Measurements from ENCODE around the gene CACTIN. TPM values are rescaled to one million over a fixed set of nuclear protein-coding genes. Genes with fewer than 3 reads are reported as not detected.

CACTIN gene
- total RNA-seq, 1 experiment from 2014 or later = 36.3 TPM

- ChIA-PET CTCF (interaction anchor here (0.5 kb wide), 1 partner anchor 575 kb away, joined by 4 read pairs; no protein-coding TSS in a partner anchor), POLR2A (ENCODE audit: low non-redundant PET) (interaction anchor here (0.6 kb wide), 2 partner anchors 9 to 46 kb away, joined by 6 to 8 read pairs; no protein-coding TSS in a partner anchor)
- Histone ChIP-seq H3K27ac (ENCODE audit: low read depth, low read length, poor library complexity, severe bottlenecking) (no peak overlapping the region), H3K4me1 (ENCODE audit: insufficient read depth, low read length, poor library complexity, severe bottlenecking) (no peaks in the 10 kb centered on the region), H3K27me3 (replicated peaks; ENCODE audit: insufficient read depth, low read depth, low read length, poor library complexity) (no peaks in the 10 kb centered on the region), H3K4me3 (ENCODE audit: low read depth, low read length, poor library complexity, severe bottlenecking) (no peak overlapping the region), H3K36me3 (ENCODE audit: insufficient read depth, low read length, poor library complexity, severe bottlenecking) (no peaks in the 10 kb centered on the region), H3K9me3 (ENCODE audit: low read depth, low read length, poor library complexity, severe bottlenecking) (peaks cover 6% of the 10 kb centered on the region)
- intact Hi-C loops (cut with micrococcal nuclease; ENCODE audit: unreplicated experiment) = no loop called here
- BruUV-seq (replicated peaks) = no TSS peak
- TF ChIP-seq EZH2 (IDR thresholded peaks at IDR 0.05; ENCODE audit: borderline replicate concordance, low read depth, low read length, poor library complexity, severe bottlenecking) = no peak
- TF ChIP-seq CTCF (conservative IDR thresholded peaks at IDR 0.05; ENCODE audit: low read depth, low read length) = no peak
- no peak for DNase-seq (ENCODE audit: low spot score)
Measured at GRCh38 chr19:3590991-3591659, 35.5 kb downstream of the CACTIN start.

GRCh38 chr19:3589949-3590348 is 36.6 kb downstream of the CACTIN start:
- no peak overlapping the region for H3K4me3 ChIP-seq (ENCODE audit: low read depth, low read length, poor library complexity, severe bottlenecking)
- H3K9me3 ChIP-seq (ENCODE audit: low read depth, low read length, poor library complexity, severe bottlenecking) = peaks cover 6% of the 10 kb centered on the region
- intact Hi-C loops (cut with micrococcal nuclease; ENCODE audit: unreplicated experiment) = no loop called here
- H3K27ac ChIP-seq (ENCODE audit: low read depth, low read length, poor library complexity, severe bottlenecking) = no peak overlapping the region
- CTCF ChIA-PET = no interaction called here
- no TSS peak for BruUV-seq (replicated peaks)
- no peaks in the 10 kb centered on the region for H3K36me3 ChIP-seq (ENCODE audit: insufficient read depth, low read length, poor library complexity, severe bottlenecking)
- TF ChIP-seq EZH2 (IDR thresholded peaks at IDR 0.05; ENCODE audit: borderline replicate concordance, low read depth, low read length, poor library complexity, severe bottlenecking) = no peak
- no peak for TF ChIP-seq CTCF (conservative IDR thresholded peaks at IDR 0.05; ENCODE audit: low read depth, low read length)
- H3K4me1 ChIP-seq (ENCODE audit: insufficient read depth, low read length, poor library complexity, severe bottlenecking) = no peaks in the 10 kb centered on the region
- peaks cover 4% of the 10 kb centered on the region for H3K27me3 ChIP-seq (replicated peaks; ENCODE audit: insufficient read depth, low read depth, low read length, poor library complexity)
- no peak for DNase-seq (ENCODE audit: low spot score)
- POLR2A ChIA-PET (ENCODE audit: low non-redundant PET) = no interaction called here

GRCh38 chr19:3589439-3589838 is 37.2 kb downstream of the CACTIN start:
- Histone ChIP-seq H3K4me1 (ENCODE audit: insufficient read depth, low read length, poor library complexity, severe bottlenecking) (no peaks in the 10 kb centered on the region), H3K9me3 (ENCODE audit: low read depth, low read length, poor library complexity, severe bottlenecking) (peaks cover 6% of the 10 kb centered on the region), H3K27me3 (replicated peaks; ENCODE audit: insufficient read depth, low read depth, low read length, poor library complexity) (peaks cover 4% of the 10 kb centered on the region), H3K36me3 (ENCODE audit: insufficient read depth, low read length, poor library complexity, severe bottlenecking) (no peaks in the 10 kb centered on the region), H3K4me3 (ENCODE audit: low read depth, low read length, poor library complexity, severe bottlenecking) (no peak overlapping the region), H3K27ac (ENCODE audit: low read depth, low read length, poor library complexity, severe bottlenecking) (no peak overlapping the region)
- TF ChIP-seq EZH2 (IDR thresholded peaks at IDR 0.05; ENCODE audit: borderline replicate concordance, low read depth, low read length, poor library complexity, severe bottlenecking) (no peak), CTCF (conservative IDR thresholded peaks at IDR 0.05; ENCODE audit: low read depth, low read length) (no peak)
- no TSS peak for BruUV-seq (replicated peaks)
- intact Hi-C loops (cut with micrococcal nuclease; ENCODE audit: unreplicated experiment) = no loop called here
- ChIA-PET POLR2A (ENCODE audit: low non-redundant PET) (no interaction called here), CTCF (interaction anchor here (0.6 kb wide), 1 partner anchor 138 kb away, joined by 11 read pairs; no protein-coding TSS in a partner anchor)
- no peak for DNase-seq (ENCODE audit: low spot score)

All from A673 (cell line).